ENCODE measurements around the gene DDX27. TPM values are rescaled to one million over a fixed set of nuclear protein-coding genes. Genes with fewer than 3 reads are reported as not detected.

The DDX27 gene
- total and polyA plus RNA-seq, 9 of the 15 experiments (the other 6 are each of a cell fraction or from before 2014, with no cell fraction given): 17.9 to 79.3 (median 57.0) TPM

DNA sequence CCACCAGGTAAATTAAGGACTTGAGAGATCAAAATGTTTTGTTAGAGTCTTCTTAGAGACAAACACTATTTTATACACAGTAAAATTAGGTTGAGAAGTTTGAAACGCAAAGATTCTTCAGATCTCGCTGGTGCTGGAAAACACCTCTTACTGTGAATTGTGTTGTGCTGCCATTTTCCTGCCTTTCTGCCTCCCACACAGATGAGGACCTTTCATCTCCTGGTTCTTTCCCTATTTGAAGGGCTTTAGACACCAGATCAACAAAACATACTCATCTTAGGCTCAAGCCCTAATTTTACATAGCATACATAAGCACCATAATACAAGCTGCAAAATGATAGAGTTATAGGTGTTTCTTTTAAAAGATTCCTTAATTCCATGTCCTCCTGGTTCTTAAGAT lies 49.7 kb upstream of the DDX27 start:
- 83% methylated on average over 2 of the region's 2 CpGs for WGBS (ENCODE audit: insufficient coverage, low coverage, missing lambda C conversion rate)
- no TSS peak for BruUV-seq (replicated peaks)
- Histone ChIP-seq H3K4me3 (no peak overlapping the region), H3K9ac (ENCODE audit: insufficient read depth in 1 of 2, low read depth in 2 of 2, low read length in 2 of 2) (no peak overlapping the region), H3K27ac (ENCODE audit: extremely low read depth, low read depth, low read length) (no peak overlapping the region), H3K27me3 (ENCODE audit: control insufficient read depth in 2 of 2, insufficient read depth in 2 of 2, low read length in 2 of 2) (no peaks in the 10 kb centered on the region), H3K36me3 (ENCODE audit: control insufficient read depth, insufficient read depth, low read length) (peaks cover 57% of the 10 kb centered on the region), H2AFZ (ENCODE audit: low read depth, low read length) (no peak overlapping the region), H3K4me2 (ENCODE audit: insufficient read depth, low read length) (no peak overlapping the region), H3K9me1 (ENCODE audit: control insufficient read depth, insufficient read depth, low read length) (no peaks in the 10 kb centered on the region), H3K4me1 (replicated peaks in 1 of 2; ENCODE audit: control insufficient read depth in 2 of 2, insufficient read depth in 2 of 2, low read length in 2 of 2) (no peaks in the 10 kb centered on the region), H4K20me1 (replicated peaks; ENCODE audit: control insufficient read depth, insufficient read depth, low read length) (0 out of 2 replicates have a peak, but pooled peaks cover 3% of the 10 kb centered on the region), H3K9me3 (replicated peaks; ENCODE audit: control insufficient read depth, insufficient read depth, low read depth, low read length) (no peaks in the 10 kb centered on the region), H3K79me2 (ENCODE audit: control insufficient read depth, insufficient read depth, low read length) (peaks cover 83% of the 10 kb centered on the region)
- in situ Hi-C loops (cut with MboI): no loop called here
- POLR2A ChIA-PET: interaction anchor here (3.5 kb wide), 1 partner anchor 11 kb away, joined by 12 read pairs; no protein-coding TSS in a partner anchor
- ATAC-seq: no peak
- no peak for DNase-seq (ENCODE audit: extremely low read depth in 1 of 4, low spot score in 3 of 4)
- no peak for FAIRE-seq
- intact Hi-C loops (cut with micrococcal nuclease): no loop called here
- TF ChIP-seq STAT5A (IDR thresholded peaks at IDR 0.05; ENCODE audit: borderline replicate concordance, low read length) (no peak), U2AF2 (optimal IDR thresholded peaks at IDR 0.05; ENCODE audit: low read depth, low read length) (no peak), RFX5 (IDR thresholded peaks at IDR 0.05; ENCODE audit: low read depth, low read length) (no peak)
- CTCF ChIA-PET (ENCODE audit: low intra/inter-chr PET ratio): no interaction called here

DNA sequence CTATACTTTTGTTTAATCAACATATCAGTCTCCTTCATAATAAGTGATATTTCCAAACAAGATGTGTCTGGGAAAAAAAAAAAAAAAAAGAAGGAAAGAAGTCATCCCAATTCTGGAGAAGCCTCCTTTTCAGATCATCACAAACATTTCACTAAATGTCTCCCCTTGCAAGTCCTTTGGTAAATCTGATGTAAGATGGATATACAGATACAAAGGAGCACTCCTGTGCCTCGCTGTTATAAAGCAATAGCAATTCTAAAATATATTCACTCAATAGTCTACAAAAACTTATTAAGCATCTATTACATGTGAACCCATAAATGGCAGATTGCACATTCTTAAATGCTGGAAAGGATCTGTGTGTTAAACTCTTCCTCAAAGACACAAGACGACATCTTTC lies 48.5 kb upstream of the DDX27 start:
- Histone ChIP-seq H3K9me1 (ENCODE audit: control insufficient read depth, insufficient read depth, low read length) (no peaks in the 10 kb centered on the region), H3K27me3 (ENCODE audit: control insufficient read depth in 2 of 2, insufficient read depth in 2 of 2, low read length in 2 of 2) (no peaks in the 10 kb centered on the region), H3K4me3 (no peak overlapping the region), H3K79me2 (ENCODE audit: control insufficient read depth, insufficient read depth, low read length) (peaks cover 82% of the 10 kb centered on the region), H3K9ac (ENCODE audit: insufficient read depth in 1 of 2, low read depth in 2 of 2, low read length in 2 of 2) (no peak overlapping the region), H2AFZ (ENCODE audit: low read depth, low read length) (no peak overlapping the region), H3K36me3 (ENCODE audit: control insufficient read depth, insufficient read depth, low read length) (peaks cover 52% of the 10 kb centered on the region), H4K20me1 (replicated peaks; ENCODE audit: control insufficient read depth, insufficient read depth, low read length) (0 out of 2 replicates have a peak, but pooled peaks cover 3% of the 10 kb centered on the region), H3K27ac (ENCODE audit: extremely low read depth, low read depth, low read length) (no peak overlapping the region), H3K4me1 (replicated peaks in 1 of 2; ENCODE audit: control insufficient read depth in 2 of 2, insufficient read depth in 2 of 2, low read length in 2 of 2) (no peaks in the 10 kb centered on the region), H3K4me2 (ENCODE audit: insufficient read depth, low read length) (no peak overlapping the region), H3K9me3 (replicated peaks; ENCODE audit: control insufficient read depth, insufficient read depth, low read depth, low read length) (no peaks in the 10 kb centered on the region)
- FAIRE-seq (no peak), ATAC-seq (no peak), DNase-seq (ENCODE audit: extremely low read depth in 1 of 4, low spot score in 3 of 4) (no peak)
- intact Hi-C loops (cut with micrococcal nuclease): no loop called here
- in situ Hi-C loops (cut with MboI): no loop called here
- BruUV-seq (replicated peaks): no TSS peak
- POLR2A ChIA-PET: interaction anchor here (0.7 kb wide), 1 partner anchor 15 kb away, joined by 3 read pairs; no protein-coding TSS in a partner anchor
- CTCF ChIA-PET (ENCODE audit: low intra/inter-chr PET ratio): no interaction called here
- 90% methylated on average over 2 of the region's 2 CpGs for WGBS (ENCODE audit: insufficient coverage, low coverage, missing lambda C conversion rate)
- no peak for TF ChIP-seq SRSF1 (IDR thresholded peaks at IDR 0.05; ENCODE audit: low read depth, low read length)
- TF ChIP-seq ZKSCAN8 (CRISPR knock-in tag; IDR thresholded peaks at IDR 0.05): no peak
- TF ChIP-seq CREBBP (IDR thresholded peaks at IDR 0.05; ENCODE audit: low read depth, low read length): no peak
- no peak for TF ChIP-seq ZBED1 (IDR thresholded peaks at IDR 0.05)
- TF ChIP-seq, protein P1, sequence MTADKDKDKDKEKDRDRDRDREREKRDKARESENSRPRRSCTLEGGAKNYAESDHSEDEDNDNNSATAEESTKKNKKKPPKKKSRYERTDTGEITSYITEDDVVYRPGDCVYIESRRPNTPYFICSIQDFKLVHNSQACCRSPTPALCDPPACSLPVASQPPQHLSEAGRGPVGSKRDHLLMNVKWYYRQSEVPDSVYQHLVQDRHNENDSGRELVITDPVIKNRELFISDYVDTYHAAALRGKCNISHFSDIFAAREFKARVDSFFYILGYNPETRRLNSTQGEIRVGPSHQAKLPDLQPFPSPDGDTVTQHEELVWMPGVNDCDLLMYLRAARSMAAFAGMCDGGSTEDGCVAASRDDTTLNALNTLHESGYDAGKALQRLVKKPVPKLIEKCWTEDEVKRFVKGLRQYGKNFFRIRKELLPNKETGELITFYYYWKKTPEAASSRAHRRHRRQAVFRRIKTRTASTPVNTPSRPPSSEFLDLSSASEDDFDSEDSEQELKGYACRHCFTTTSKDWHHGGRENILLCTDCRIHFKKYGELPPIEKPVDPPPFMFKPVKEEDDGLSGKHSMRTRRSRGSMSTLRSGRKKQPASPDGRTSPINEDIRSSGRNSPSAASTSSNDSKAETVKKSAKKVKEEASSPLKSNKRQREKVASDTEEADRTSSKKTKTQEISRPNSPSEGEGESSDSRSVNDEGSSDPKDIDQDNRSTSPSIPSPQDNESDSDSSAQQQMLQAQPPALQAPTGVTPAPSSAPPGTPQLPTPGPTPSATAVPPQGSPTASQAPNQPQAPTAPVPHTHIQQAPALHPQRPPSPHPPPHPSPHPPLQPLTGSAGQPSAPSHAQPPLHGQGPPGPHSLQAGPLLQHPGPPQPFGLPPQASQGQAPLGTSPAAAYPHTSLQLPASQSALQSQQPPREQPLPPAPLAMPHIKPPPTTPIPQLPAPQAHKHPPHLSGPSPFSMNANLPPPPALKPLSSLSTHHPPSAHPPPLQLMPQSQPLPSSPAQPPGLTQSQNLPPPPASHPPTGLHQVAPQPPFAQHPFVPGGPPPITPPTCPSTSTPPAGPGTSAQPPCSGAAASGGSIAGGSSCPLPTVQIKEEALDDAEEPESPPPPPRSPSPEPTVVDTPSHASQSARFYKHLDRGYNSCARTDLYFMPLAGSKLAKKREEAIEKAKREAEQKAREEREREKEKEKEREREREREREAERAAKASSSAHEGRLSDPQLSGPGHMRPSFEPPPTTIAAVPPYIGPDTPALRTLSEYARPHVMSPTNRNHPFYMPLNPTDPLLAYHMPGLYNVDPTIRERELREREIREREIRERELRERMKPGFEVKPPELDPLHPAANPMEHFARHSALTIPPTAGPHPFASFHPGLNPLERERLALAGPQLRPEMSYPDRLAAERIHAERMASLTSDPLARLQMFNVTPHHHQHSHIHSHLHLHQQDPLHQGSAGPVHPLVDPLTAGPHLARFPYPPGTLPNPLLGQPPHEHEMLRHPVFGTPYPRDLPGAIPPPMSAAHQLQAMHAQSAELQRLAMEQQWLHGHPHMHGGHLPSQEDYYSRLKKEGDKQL (CRISPR knock-in tag; IDR thresholded peaks at IDR 0.05; ENCODE audit: borderline replicate concordance): no peak
- TF ChIP-seq MCM2 (IDR thresholded peaks at IDR 0.05; ENCODE audit: low read depth): no peak
- TF ChIP-seq RBM14 (IDR thresholded peaks at IDR 0.05; ENCODE audit: borderline replicate concordance, insufficient read depth, low read depth, low read length): no peak
- no peak for TF ChIP-seq BACH1 (tag; IDR thresholded peaks at IDR 0.05)
- TF ChIP-seq NCOA1 (IDR thresholded peaks at IDR 0.05; ENCODE audit: low read depth): no peak
- TF ChIP-seq ZC3H4 (CRISPR knock-in tag; IDR thresholded peaks at IDR 0.05; ENCODE audit: borderline replicate concordance): no peak
